Adrenal gland (tissue), 5 donors: ENCODE results near the gene AIDA.

ENCODE experiments used
- POLR2A ChIP-seq, 2 donors: fragments of 450-650 bp; IDR thresholded peaks; one replicate each; pipeline ENCODE4 v1.6.1; 2017; ENCODE audit warnings: antibody characterized with exemption in 2 of 2, mild to moderate bottlenecking in 2 of 2, moderate library complexity in 1 of 2
- TF ChIP-seq, protein P1 (sequence below), 6 experiments: fragments of 450-650 bp in 4 of 6; fragments of 200-600 bp in 2 of 6; sonication (generic) in 1 of 6; IDR thresholded peaks; 1 replicate in 5 of 6; 2 replicates in 1 of 6; pipeline versions ENCODE4 v1.5.1 to v1.8.0; 2016 to 2021; ENCODE audit warnings: antibody characterized with exemption in 6 of 6, mild to moderate bottlenecking in 2 of 6, moderate library complexity in 1 of 6
- donor health status: DM: no; HTN: no; CAD: no.

DNA sequence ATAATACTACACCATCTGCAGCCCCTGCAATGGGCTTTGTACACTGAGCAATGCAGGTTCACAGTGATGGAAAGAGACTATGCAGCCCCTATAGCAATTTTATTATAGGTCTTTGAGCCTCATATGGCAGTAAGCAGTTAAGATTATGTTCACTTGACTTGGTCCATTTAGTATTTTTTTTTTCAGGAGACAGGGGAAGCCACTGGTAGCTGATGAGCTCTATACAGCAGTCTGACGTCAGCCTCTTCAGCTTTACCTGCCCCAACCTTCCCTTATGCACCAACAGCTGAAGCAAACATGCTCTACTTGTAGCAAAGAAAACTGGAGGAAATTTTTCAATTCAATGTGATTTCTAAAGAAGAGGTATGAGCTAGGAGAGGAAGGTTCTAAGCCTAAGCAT lies 32.2 kb downstream of the AIDA start:
- TF ChIP-seq, protein P1, sequence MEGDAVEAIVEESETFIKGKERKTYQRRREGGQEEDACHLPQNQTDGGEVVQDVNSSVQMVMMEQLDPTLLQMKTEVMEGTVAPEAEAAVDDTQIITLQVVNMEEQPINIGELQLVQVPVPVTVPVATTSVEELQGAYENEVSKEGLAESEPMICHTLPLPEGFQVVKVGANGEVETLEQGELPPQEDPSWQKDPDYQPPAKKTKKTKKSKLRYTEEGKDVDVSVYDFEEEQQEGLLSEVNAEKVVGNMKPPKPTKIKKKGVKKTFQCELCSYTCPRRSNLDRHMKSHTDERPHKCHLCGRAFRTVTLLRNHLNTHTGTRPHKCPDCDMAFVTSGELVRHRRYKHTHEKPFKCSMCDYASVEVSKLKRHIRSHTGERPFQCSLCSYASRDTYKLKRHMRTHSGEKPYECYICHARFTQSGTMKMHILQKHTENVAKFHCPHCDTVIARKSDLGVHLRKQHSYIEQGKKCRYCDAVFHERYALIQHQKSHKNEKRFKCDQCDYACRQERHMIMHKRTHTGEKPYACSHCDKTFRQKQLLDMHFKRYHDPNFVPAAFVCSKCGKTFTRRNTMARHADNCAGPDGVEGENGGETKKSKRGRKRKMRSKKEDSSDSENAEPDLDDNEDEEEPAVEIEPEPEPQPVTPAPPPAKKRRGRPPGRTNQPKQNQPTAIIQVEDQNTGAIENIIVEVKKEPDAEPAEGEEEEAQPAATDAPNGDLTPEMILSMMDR (IDR thresholded peaks at IDR 0.05) = no peak
- no peak for TF ChIP-seq POLR2A (IDR thresholded peaks at IDR 0.05)
